ENCODE measurements around the gene HARBI1. TPM values are rescaled to one million over a fixed set of nuclear protein-coding genes. Genes with fewer than 3 reads are reported as not detected.

The HARBI1 gene
- total and polyA plus RNA-seq, 10 of the 15 experiments (the other 5 are each of a cell fraction or from before 2014, with no cell fraction given): 3.6 to 8.4 (median 5.2) TPM

DNA sequence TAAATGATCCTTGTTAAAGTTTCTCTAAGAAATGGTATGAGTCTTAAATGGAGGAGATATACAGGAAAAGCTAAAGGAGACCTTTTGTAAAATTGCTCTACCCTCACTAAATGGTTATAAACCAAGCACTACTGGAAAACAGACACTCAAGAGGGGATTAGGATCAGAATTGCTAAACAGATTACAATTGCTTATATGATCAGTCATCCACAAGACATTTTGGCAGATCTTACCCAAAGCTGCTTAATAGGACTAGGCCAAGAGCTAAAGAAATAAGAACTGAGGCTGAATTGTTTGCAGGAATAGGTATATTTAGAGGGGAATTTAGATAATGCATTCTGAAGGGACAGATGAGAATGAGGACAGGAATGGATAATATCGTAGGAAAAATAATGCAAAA is 9.5 kb downstream of the HARBI1 start:
- BruUV-seq (replicated peaks): no TSS peak

More for the DNA sequence above, 9.5 kb downstream of the HARBI1 start:
- Histone ChIP-seq H3K9ac (ENCODE audit: control insufficient read depth, insufficient read depth, low read length) (no peak overlapping the region), H3K27me3 (replicated peaks in 1 of 2; ENCODE audit: control insufficient read depth in 2 of 2, insufficient read depth in 2 of 2, low read length in 1 of 2) (no peaks in the 10 kb centered on the region), H4K20me1 (ENCODE audit: control insufficient read depth, insufficient read depth) (no peaks in the 10 kb centered on the region), H3K4me3 (no peak overlapping the region), H3K4me1 (ENCODE audit: control insufficient read depth, insufficient read depth, low read length) (peaks cover 12% of the 10 kb centered on the region), H3K4me2 (ENCODE audit: control insufficient read depth, insufficient read depth) (no peak overlapping the region), H3K27ac (ENCODE audit: control insufficient read depth, insufficient read depth) (no peak overlapping the region), H3K9me3 (replicated peaks; ENCODE audit: control insufficient read depth, insufficient read depth, low read length) (no peaks in the 10 kb centered on the region; the same call in 2 of the 3 replicates), H3K79me2 (ENCODE audit: control insufficient read depth, insufficient read depth, low read length) (0 out of 2 replicates have a peak, but pooled peaks cover 2% of the 10 kb centered on the region), H3K36me3 (ENCODE audit: control insufficient read depth in 2 of 2, insufficient read depth in 2 of 2, low read length in 1 of 2) (no peaks in the 10 kb centered on the region), H2AFZ (ENCODE audit: control insufficient read depth, low read depth, low read length) (no peak overlapping the region)
- no peak for FAIRE-seq
- no peak for DNase-seq (ENCODE audit: low read depth, low spot score)
- intact Hi-C loops (cut with micrococcal nuclease; ENCODE audit: unreplicated experiment): no loop called here
- TF ChIP-seq REST (IDR thresholded peaks at IDR 0.05; ENCODE audit: low read depth, low read length): no peak
- TF ChIP-seq BACH1 (IDR thresholded peaks at IDR 0.05; ENCODE audit: borderline replicate concordance): no peak
- no peak for TF ChIP-seq BCL11A (IDR thresholded peaks at IDR 0.05; ENCODE audit: low read depth, low read length)
- TF ChIP-seq, protein P1, sequence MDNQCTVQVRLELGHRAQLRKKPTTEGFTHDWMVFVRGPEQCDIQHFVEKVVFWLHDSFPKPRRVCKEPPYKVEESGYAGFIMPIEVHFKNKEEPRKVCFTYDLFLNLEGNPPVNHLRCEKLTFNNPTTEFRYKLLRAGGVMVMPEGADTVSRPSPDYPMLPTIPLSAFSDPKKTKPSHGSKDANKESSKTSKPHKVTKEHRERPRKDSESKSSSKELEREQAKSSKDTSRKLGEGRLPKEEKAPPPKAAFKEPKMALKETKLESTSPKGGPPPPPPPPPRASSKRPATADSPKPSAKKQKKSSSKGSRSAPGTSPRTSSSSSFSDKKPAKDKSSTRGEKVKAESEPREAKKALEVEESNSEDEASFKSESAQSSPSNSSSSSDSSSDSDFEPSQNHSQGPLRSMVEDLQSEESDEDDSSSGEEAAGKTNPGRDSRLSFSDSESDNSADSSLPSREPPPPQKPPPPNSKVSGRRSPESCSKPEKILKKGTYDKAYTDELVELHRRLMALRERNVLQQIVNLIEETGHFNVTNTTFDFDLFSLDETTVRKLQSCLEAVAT (IDR thresholded peaks at IDR 0.05): no peak
- no peak for TF ChIP-seq GABPA (IDR thresholded peaks at IDR 0.05; ENCODE audit: low read depth)
- no peak for TF ChIP-seq SREBF2 (IDR thresholded peaks at IDR 0.05; ENCODE audit: low read length)
- no peak for TF ChIP-seq ETV6 (conservative IDR thresholded peaks at IDR 0.05 in 1 of 2, IDR thresholded peaks at IDR 0.05 in 1 of 2; ENCODE audit: borderline replicate concordance in 1 of 2, low read depth in 1 of 2)
- no peak for TF ChIP-seq NFYB (IDR thresholded peaks at IDR 0.05; ENCODE audit: insufficient read depth, low read depth, low read length)
- TF ChIP-seq SMARCA5 (IDR thresholded peaks at IDR 0.05): no peak
- TF ChIP-seq NFXL1 (IDR thresholded peaks at IDR 0.05; ENCODE audit: borderline replicate concordance): no peak
- TF ChIP-seq NR2C1 (IDR thresholded peaks at IDR 0.05): no peak
- no peak for TF ChIP-seq MTA3 (IDR thresholded peaks at IDR 0.05; ENCODE audit: borderline replicate concordance, low read length)
- TF ChIP-seq, protein P2, sequence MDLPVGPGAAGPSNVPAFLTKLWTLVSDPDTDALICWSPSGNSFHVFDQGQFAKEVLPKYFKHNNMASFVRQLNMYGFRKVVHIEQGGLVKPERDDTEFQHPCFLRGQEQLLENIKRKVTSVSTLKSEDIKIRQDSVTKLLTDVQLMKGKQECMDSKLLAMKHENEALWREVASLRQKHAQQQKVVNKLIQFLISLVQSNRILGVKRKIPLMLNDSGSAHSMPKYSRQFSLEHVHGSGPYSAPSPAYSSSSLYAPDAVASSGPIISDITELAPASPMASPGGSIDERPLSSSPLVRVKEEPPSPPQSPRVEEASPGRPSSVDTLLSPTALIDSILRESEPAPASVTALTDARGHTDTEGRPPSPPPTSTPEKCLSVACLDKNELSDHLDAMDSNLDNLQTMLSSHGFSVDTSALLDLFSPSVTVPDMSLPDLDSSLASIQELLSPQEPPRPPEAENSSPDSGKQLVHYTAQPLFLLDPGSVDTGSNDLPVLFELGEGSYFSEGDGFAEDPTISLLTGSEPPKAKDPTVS (IDR thresholded peaks at IDR 0.05; ENCODE audit: low read depth, low read length): no peak
- no peak for ATAC-seq
- CTCF ChIA-PET: interaction anchor here (0.6 to 2.4 kb wide), 3 partner anchors 8 to 219 kb away, joined by 3 to 10 read pairs (median 4); no protein-coding TSS in a partner anchor
- WGBS (ENCODE audit: insufficient coverage, insufficient replicate concordance, low lambda C conversion rate, missing lambda C conversion rate): 71% methylated on average over 1 of the region's 1 CpG
- RAD21 ChIA-PET (ENCODE audit: unreplicated experiment): interaction anchor here (0.9 to 1.3 kb wide), 2 partner anchors 10 to 47 kb away, joined by 4 read pairs; partner anchors contain the start of genes ATG13 and HARBI1
- in situ Hi-C loops (cut with MboI): no loop called here
- SMC1A ChIA-PET (ENCODE audit: uncharacterized antibody, unreplicated experiment): interaction anchor here (0.6 to 1.4 kb wide), 6 partner anchors 8 to 485 kb away, joined by 3 to 5 read pairs (median 4); partner anchors contain the start of gene AMBRA1
- POLR2A ChIA-PET: interaction anchor here (0.5 to 1.6 kb wide), 5 partner anchors 11 to 1092 kb away, joined by 3 to 9 read pairs (median 5); no protein-coding TSS in a partner anchor
